Measurements from ENCODE around the gene SOCS1.

SOCS1 gene

GRCh38 chr16:11205065-11205699 lies 50.8 kb downstream of the SOCS1 start:
- DNase-seq (ENCODE audit: low read depth, low spot score) = no peak

- DNase-seq (ENCODE audit: low read depth, low spot score) = no peak
These were observed 51.4 kb downstream of the SOCS1 start for GRCh38 chr16:11204513-11205047.
